Skin of body (tissue), 2 donors: ENCODE data around the gene TDRD10. TPM values are rescaled to one million over a fixed set of nuclear protein-coding genes. Genes with fewer than 3 reads are reported as not detected.
"Not testable (repeated sequence)": the region's sequence is repeated elsewhere in the genome, so short reads cannot be mapped to it uniquely, and the experiment has no call there.

ENCODE experiments used
- DNase-seq: peaks from one replicate; lab custom pipeline; 2025; lab: John Stamatoyannopoulos, UW
- total RNA-seq: library from RNA; depleted of rRNA; stranded (reverse); fragments of >200 nt; gene quantifications from one replicate; pipeline ENCODE4 v1.2.3, GENCODE V29; 2014

Gene TDRD10
- total RNA-seq, 1 donor from 2014 or later: 0.69 TPM

GRCh38 chr1:154514066-154514553, 12.1 kb downstream of the TDRD10 start:
- DNase-seq: no peak

- DNase-seq: no peak
Measured at GRCh38 chr1:154517661-154518060, 15.6 kb downstream of the TDRD10 start.

DNA sequence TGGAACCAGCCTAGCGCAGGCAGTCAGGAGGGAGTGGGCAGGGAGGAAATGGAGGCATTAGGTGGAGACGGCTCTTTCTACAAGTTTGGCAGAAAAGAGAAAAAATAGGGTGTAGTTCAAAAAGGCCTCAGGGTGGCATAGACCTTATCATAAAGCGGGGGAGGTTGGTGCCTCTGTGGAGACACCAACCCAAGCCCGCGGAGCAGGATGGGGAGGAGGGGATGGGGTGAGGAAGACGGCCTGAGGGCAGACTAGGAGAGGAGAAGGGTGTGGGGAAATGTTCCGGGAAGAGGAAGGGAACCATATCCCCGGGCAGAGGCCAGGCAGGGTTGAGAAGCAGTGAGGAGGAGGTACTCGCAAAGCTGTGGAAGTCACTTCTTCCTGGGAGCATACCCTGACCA, 17.6 kb downstream of the TDRD10 start:
- DNase-seq: no peak

DNA sequence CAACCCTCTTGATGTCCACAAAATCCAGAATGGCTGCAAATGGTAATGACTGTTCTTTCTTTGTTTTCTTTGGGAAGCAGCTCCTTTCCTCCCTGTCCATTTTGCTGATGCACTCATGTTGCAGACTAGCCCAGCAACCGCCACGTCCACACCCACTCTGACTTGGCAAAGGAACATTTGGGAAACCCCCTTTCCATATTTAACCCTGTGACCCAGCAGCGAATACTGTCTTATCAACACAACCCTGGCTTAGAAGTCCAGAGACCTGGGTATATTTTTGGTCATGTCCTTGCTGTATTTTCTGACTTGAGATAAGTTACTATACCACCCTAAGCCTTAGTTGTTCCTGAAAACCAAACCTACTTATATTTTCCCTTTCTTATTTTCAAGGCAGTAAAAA, 18.3 kb downstream of the TDRD10 start:
- no peak for DNase-seq

- no peak for DNase-seq
Measured at GRCh38 chr1:154521695-154522094, 19.7 kb downstream of the TDRD10 start.

DNA sequence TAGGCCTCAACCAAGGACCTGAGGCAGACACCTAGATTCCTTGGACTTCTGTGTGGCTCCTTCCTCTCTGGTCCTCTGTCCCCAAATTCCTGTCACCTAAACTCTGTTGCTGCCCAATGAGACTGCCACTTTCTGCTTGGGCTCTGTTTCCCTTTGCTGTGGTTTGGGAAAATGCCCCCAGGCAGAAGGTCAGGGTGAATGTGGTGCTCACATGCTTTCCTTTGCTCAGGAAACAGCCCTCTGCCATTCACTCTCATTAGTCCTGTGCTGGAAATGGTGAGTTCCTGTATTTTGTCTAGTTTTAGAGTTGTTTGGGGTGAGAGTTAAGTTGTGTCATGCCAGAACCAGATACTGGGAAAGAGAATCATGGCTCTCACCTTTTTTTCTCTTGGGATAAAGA, 22.9 kb downstream of the TDRD10 start:
- no peak for DNase-seq

- DNase-seq: no peak
Measured at GRCh38 chr1:154527192-154527591, 25.2 kb downstream of the TDRD10 start.

- DNase-seq: no peak
Measured at GRCh38 chr1:154529308-154529707, 27.3 kb downstream of the TDRD10 start.

DNA sequence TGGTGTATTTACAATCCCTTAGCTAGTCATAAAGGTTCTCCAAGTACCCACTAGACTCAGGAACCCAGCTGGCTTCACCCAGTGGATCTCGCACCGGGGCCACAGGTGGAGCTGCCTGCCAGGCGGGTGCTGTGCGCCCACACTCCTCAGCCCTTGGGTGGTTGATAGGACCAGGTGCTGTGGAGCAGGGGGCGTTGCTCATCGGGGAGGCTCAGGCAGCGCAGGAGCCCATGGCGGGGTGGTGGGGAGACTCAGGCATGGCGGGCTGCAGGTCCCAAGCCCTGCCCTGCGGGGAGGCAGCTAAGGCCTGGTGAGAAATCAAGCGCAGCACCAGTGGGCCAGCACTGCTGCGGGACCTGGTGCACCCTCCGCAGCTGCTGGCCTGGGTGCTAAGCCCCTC, 29.9 kb downstream of the TDRD10 start:
- not testable (repeated sequence) for DNase-seq

- no peak for DNase-seq
Measured at GRCh38 chr1:154533952-154534844, 32.2 kb downstream of the TDRD10 start.

GRCh38 chr1:154536570-154536969, 34.6 kb downstream of the TDRD10 start:
- DNase-seq: no peak

- DNase-seq: no peak
Measured at GRCh38 chr1:154539486-154540483, 37.8 kb downstream of the TDRD10 start.

- DNase-seq: no peak
Measured at GRCh38 chr1:154541231-154541630, 39.2 kb downstream of the TDRD10 start.

DNA sequence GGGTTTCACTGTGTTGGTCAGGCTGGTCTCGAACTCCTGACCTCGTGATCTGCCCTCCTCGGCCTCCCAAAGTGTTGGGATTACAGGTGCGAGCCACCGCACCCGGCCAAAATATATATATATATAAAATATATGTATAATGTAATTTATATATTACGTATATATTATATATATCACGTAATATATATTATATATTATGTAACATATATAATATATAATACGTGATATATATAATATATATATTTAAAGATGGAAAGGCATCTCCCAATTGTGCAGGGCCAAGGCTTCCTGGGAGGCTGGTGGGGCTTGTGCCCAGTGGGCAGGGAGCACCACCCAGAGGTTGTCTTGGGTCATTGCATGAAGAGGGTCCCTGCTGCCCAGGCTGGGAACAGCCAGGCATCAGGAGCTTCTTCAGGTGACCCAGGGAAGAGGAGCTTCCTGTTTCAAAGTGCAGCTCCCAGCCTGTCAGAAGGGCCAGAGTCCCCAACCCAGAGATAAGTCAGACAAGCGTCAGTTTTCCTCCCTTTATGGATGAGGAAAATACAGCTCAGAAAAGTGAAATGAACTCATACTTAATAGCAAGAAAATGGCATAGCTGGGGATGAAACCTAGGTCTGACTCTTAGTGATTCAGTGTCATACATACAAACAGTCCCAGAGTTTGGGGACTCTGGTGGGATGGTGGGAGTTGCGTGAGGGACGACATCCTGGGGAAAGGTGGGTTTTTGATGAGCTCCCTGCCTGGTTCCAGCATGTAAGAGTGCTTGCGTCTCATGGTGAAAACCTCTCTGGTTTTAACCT, 44.4 kb downstream of the TDRD10 start:
- no peak for DNase-seq

- DNase-seq: no peak
Measured at GRCh38 chr1:154547105-154547732, 45.2 kb downstream of the TDRD10 start.

- DNase-seq: no peak
Measured at GRCh38 chr1:154548028-154548427, 46.0 kb downstream of the TDRD10 start.

DNA sequence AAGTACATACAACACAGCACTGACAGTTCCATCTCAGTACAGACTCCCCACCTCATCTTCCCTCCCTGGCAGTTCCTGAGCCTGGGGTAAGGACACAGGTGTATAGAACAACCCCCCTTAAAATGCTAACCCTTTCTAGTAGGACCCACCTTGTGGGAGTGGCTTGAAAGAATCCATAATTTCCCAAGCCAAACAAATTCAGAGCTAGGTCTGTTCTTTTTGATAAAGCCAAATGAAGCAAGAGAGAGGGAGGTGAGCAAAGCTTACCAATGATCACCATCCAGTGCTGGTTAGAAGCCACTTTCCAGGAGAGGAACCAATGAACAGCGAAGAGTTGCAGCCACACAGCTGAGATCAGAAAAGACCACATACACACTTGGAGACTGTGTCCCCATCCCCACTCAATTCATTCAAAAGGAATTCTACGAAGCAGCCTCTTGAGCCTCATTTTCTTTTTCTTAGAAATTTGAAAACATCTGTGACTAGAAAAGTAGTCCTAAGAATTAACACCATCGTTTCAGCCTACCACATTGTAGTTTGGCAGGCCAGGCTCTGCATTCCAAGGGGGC, 47.3 kb downstream of the TDRD10 start:
- DNase-seq: no peak

GRCh38 chr1:154550070-154550469, 48.1 kb downstream of the TDRD10 start:
- no peak for DNase-seq

DNA sequence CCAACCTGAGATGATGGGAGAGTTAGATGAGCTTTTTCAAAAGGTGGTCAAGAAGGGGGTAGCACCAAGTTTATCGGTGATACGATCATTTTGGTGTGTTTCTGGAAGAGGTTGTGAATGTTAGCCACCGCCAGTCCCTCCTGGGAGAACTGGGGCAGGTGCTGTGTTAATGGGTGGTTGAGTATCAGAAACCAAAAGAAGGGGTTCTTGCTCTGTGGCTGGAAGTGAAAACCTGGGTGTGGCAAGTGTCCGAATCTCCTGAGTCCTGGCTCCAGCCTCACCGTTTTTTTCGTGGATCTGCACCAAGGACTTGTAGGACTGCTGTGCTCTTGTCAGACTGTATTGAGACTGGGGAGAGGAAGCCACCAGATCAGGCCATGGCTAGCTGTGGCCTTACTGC, 48.6 kb downstream of the TDRD10 start:
- DNase-seq: no peak

GRCh38 chr1:154551474-154551873, 49.5 kb downstream of the TDRD10 start:
- no peak for DNase-seq
